BJ (cell line): ENCODE measurements around the gene CNOT10. TPM values are rescaled to one million over a fixed set of nuclear protein-coding genes. Genes with fewer than 3 reads are reported as not detected.
"Not testable (repeated sequence)": the region's sequence is repeated elsewhere in the genome, so short reads cannot be mapped to it uniquely, and the experiment has no call there.

Experiments
- CTCF ChIA-PET: fragments of 350-600 bp; formaldehyde crosslinking; extraction: SDS; loops from one replicate; lab custom pipeline; 2021; ENCODE audit warnings: antibody characterized with exemption, inconsistent platforms; lab: Yijun Ruan, JAX
- POLR2A ChIA-PET: fragments of 300-600 bp; sonication (Branson Sonifier 250); formaldehyde crosslinking; extraction: SDS; loops from one replicate; lab custom pipeline; 2021; ENCODE audit warnings: antibody characterized with exemption; lab: Charles Lee
- DNase-seq: peaks from one replicate; pipeline ENCODE4 v3.0.0-alpha.2; 2011; ENCODE audit warnings: low read depth
- H3K27me3 ChIP-seq: 2 replicates; pipeline ENCODE4 v1.6.0; 2011; ENCODE audit warnings: low read length; ENCODE audit not compliant: control insufficient read depth, insufficient read depth
- H3K36me3 ChIP-seq: 2 replicates; pipeline ENCODE4 v1.5.1; 2011; ENCODE audit warnings: low read length; ENCODE audit not compliant: control insufficient read depth, insufficient read depth
- H3K4me3 ChIP-seq: 2 replicates; pipeline ENCODE4 v1.5.1; 2011; ENCODE audit warnings: low read depth, mild to moderate bottlenecking, control low read depth, low read length
- CTCF ChIP-seq: IDR thresholded peaks from 2 replicates; pipeline ENCODE4 v1.5.1; 2011; ENCODE audit warnings: low read depth, mild to moderate bottlenecking, control low read depth, inconsistent platforms, low read length, moderate library complexity; ENCODE audit not compliant: insufficient read depth
- polyA plus RNA-seq: library from polyadenylated mRNA; depleted of rRNA; stranded (reverse); fragments of >200 nt; gene quantifications from 2 replicates; pipeline ENCODE4 v1.2.3, GENCODE V29; 2011

Gene CNOT10
- polyA plus RNA-seq, 1 experiment: 20.0 TPM

GRCh38 chr3:32782407-32782806, 97.4 kb downstream of the CNOT10 start:
- H3K4me3 ChIP-seq: no peak overlapping the region
- ChIA-PET POLR2A (no interaction called here), CTCF (interaction anchor here (0.5 to 2.3 kb wide), 9 partner anchors 9 to 153 kb away, joined by 3 to 11 read pairs (median 4); no protein-coding TSS in a partner anchor)
- no peaks in the 10 kb centered on the region for H3K36me3 ChIP-seq
- H3K27me3 ChIP-seq: no peaks in the 10 kb centered on the region
- TF ChIP-seq CTCF: no peak
- no peak for DNase-seq

GRCh38 chr3:32791833-32792232, 106.8 kb downstream of the CNOT10 start:
- peaks cover 3% of the 10 kb centered on the region; the same call in 1 of the 2 replicates for H3K27me3 ChIP-seq
- ChIA-PET POLR2A (no interaction called here), CTCF (interaction anchor here (2.2 kb wide), 1 partner anchor 10 kb away, joined by 11 read pairs; no protein-coding TSS in a partner anchor)
- no peak overlapping the region for H3K4me3 ChIP-seq
- no peak for TF ChIP-seq CTCF
- peak; percentile 54 for DNase-seq
- H3K36me3 ChIP-seq: no peaks in the 10 kb centered on the region

GRCh38 chr3:32794487-32795308, 109.7 kb downstream of the CNOT10 start:
- no peak for TF ChIP-seq CTCF
- CTCF ChIA-PET: interaction anchor here (1.4 to 1.5 kb wide), 2 partner anchors 12 to 141 kb away, joined by 3 read pairs; no protein-coding TSS in a partner anchor
- Histone ChIP-seq H3K27me3 (no peaks in the 10 kb centered on the region; the same call in 1 of the 2 replicates), H3K4me3 (no peak overlapping the region), H3K36me3 (no peaks in the 10 kb centered on the region)
- DNase-seq: peak; percentile 30
- POLR2A ChIA-PET: no interaction called here

GRCh38 chr3:32796384-32796950, 111.5 kb downstream of the CNOT10 start:
- POLR2A ChIA-PET, DNase-seq, H3K4me3 ChIP-seq, H3K27me3 ChIP-seq, H3K36me3 ChIP-seq: not testable (repeated sequence)
- CTCF ChIA-PET: interaction anchor here (0.8 kb wide), 1 partner anchor 14 kb away, joined by 3 read pairs; no protein-coding TSS in a partner anchor

- ChIA-PET POLR2A (no interaction called here), CTCF (interaction anchor here (0.6 to 1.6 kb wide), 2 partner anchors 11 to 16 kb away, joined by 4 read pairs; no protein-coding TSS in a partner anchor)
- Histone ChIP-seq H3K27me3 (peaks cover 3% of the 10 kb centered on the region; the same call in 1 of the 2 replicates), H3K36me3 (no peaks in the 10 kb centered on the region), H3K4me3 (no peak overlapping the region)
- no peak for DNase-seq
- TF ChIP-seq CTCF: no peak
Measured at GRCh38 chr3:32797776-32798175, 112.8 kb downstream of the CNOT10 start.

- POLR2A ChIA-PET, H3K27me3 ChIP-seq, DNase-seq, CTCF ChIA-PET, H3K36me3 ChIP-seq, H3K4me3 ChIP-seq: not testable (repeated sequence)
Measured at GRCh38 chr3:32801440-32801839, 116.5 kb downstream of the CNOT10 start.
